ENCODE results near the gene METTL14.

DNA sequence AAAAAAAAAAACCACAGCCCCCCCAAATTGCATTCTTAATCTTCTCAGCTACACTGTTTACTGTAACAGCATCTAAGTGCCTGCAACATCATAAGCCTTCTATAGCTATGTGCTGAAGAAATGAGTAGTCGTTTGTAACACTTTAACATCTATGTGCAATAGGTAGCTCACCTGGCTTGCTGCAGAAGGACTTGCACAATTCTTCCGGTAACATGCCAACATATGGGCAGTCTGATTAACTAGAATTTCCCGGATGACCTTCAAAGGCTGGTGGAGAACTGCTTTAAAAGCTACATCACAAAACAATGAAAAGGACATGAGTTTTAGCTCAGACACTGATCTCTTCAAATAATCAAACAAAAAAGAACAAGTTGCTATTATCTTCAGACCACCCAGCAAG is 52.9 kb downstream of the METTL14 start:
- no peak for TF ChIP-seq POLR2A (IDR thresholded peaks at IDR 0.05)
- TF ChIP-seq, protein P1, sequence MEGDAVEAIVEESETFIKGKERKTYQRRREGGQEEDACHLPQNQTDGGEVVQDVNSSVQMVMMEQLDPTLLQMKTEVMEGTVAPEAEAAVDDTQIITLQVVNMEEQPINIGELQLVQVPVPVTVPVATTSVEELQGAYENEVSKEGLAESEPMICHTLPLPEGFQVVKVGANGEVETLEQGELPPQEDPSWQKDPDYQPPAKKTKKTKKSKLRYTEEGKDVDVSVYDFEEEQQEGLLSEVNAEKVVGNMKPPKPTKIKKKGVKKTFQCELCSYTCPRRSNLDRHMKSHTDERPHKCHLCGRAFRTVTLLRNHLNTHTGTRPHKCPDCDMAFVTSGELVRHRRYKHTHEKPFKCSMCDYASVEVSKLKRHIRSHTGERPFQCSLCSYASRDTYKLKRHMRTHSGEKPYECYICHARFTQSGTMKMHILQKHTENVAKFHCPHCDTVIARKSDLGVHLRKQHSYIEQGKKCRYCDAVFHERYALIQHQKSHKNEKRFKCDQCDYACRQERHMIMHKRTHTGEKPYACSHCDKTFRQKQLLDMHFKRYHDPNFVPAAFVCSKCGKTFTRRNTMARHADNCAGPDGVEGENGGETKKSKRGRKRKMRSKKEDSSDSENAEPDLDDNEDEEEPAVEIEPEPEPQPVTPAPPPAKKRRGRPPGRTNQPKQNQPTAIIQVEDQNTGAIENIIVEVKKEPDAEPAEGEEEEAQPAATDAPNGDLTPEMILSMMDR (IDR thresholded peaks at IDR 0.05): no peak

All from lower leg skin (tissue), 3 donors.